ENCODE results near the gene NAV2. TPM values are rescaled to one million over a fixed set of nuclear protein-coding genes. Genes with fewer than 3 reads are reported as not detected.

NAV2 gene
- total RNA-seq, 1 experiment from 2014 or later: 46.3 TPM

- no peak for DNase-seq
- no peak overlapping the region for H3K4me2 ChIP-seq (ENCODE audit: insufficient read depth, insufficient read length, low read length)
- Mint-ChIP-seq H3K27ac (peak overlapping the region; percentile 27 to 76 (median 65); a peak in 6 of 7 replicates), H3K27me3 (ENCODE audit: low read depth) (no peaks in the 10 kb centered on the region), H3K4me1 (peaks cover 32 to 36% of the 10 kb centered on the region in 2 experiments), H3K4me3 (peak overlapping the region in 1 of 2 experiments; percentile 3; a peak in 1 of 5 replicates), H3K36me3 (ENCODE audit: insufficient read depth in 1 of 3, low read depth in 3 of 3) (peaks cover 19 to 26% (median 20%) of the 10 kb centered on the region in 3 experiments), H3K9me3 (no peaks in the 10 kb centered on the region)
- no peak overlapping the region for H3K9ac ChIP-seq (ENCODE audit: extremely low read depth, insufficient read length, low read length)
- no peak overlapping the region for H2BK20ac ChIP-seq (ENCODE audit: low read depth, low read length, poor library complexity, severe bottlenecking)
- no peak overlapping the region for H3K4ac ChIP-seq (ENCODE audit: low read depth, low read length)
- peaks cover 16% of the 10 kb centered on the region for H3K4me1 ChIP-seq (ENCODE audit: insufficient read depth, low read length)
- no peak overlapping the region for H2AFZ ChIP-seq (ENCODE audit: low read length)
- no peaks in the 10 kb centered on the region for H3K9me3 ChIP-seq (ENCODE audit: control insufficient read depth, low read depth, low read length)
- no peak overlapping the region for H3T11ph ChIP-seq (ENCODE audit: low read length)
- H2BK120ac ChIP-seq (ENCODE audit: low read depth, low read length, poor library complexity, severe bottlenecking): no peak overlapping the region
- H3K23ac ChIP-seq (ENCODE audit: insufficient read length, low read depth, low read length): no peak overlapping the region
- no peak overlapping the region for H4K8ac ChIP-seq (replicated peaks; ENCODE audit: insufficient read length, low read depth, low read length)
- no peak overlapping the region for H2AK5ac ChIP-seq (ENCODE audit: insufficient read length, low read length)
- H3K18ac ChIP-seq (ENCODE audit: insufficient read length, low read depth, low read length): no peak overlapping the region
- H3K27me3 ChIP-seq (ENCODE audit: insufficient read depth, low read length): no peaks in the 10 kb centered on the region; the same call in 1 of the 2 replicates
- H2BK12ac ChIP-seq (ENCODE audit: insufficient read length, low read depth, low read length): no peak overlapping the region
- no peak overlapping the region for H4K91ac ChIP-seq (ENCODE audit: insufficient read length, low read depth, low read length)
- H4K5ac ChIP-seq (ENCODE audit: insufficient read length, low read depth, low read length): no peak overlapping the region
- no peak for TF ChIP-seq CTCF (conservative IDR thresholded peaks at IDR 0.05)
- H2BK15ac ChIP-seq (ENCODE audit: low read depth, low read length): no peak overlapping the region
- H2BK5ac ChIP-seq (ENCODE audit: insufficient read length, low read length): no peak overlapping the region
- WGBS (ENCODE audit: extremely low coverage, insufficient read length, low lambda C conversion rate): no CpG with 5 or more reads among the region's 10 CpGs
- H4K20me1 ChIP-seq (ENCODE audit: control insufficient read depth, insufficient read depth, insufficient read length): no peaks in the 10 kb centered on the region
- H3K79me2 ChIP-seq (ENCODE audit: insufficient read depth, low read length): no peaks in the 10 kb centered on the region
- H3K14ac ChIP-seq (ENCODE audit: insufficient read depth, low read length): peak overlapping the region; percentile 31; the same call in 1 of the 2 replicates
- H3K56ac ChIP-seq (ENCODE audit: insufficient read length, low read depth, low read length): no peak overlapping the region
- no peaks in the 10 kb centered on the region for H3K79me1 ChIP-seq (ENCODE audit: insufficient read depth, low read depth, low read length, poor library complexity, severe bottlenecking)
- no peaks in the 10 kb centered on the region for H3K23me2 ChIP-seq (ENCODE audit: insufficient read length, low read depth, low read length, poor library complexity, severe bottlenecking)
- peak overlapping the region; percentile 62 for H3K27ac ChIP-seq (ENCODE audit: insufficient read length, low read depth, low read length)
Observed at GRCh38 chr11:19912958-19913892, 200.6 kb downstream of the NAV2 start.
